GM12891 (cell line): Measurements from ENCODE around the gene FZD10.

Source experiments
- POLR2A ChIP-seq: IDR thresholded peaks from 2 replicates; pipeline ENCODE4 v1.6.1; 2011; ENCODE audit warnings: low read depth, low read length, control low read depth
- POLR2AphosphoS5 ChIP-seq: IDR thresholded peaks from 2 replicates; pipeline ENCODE4 v1.6.1; 2011; ENCODE audit warnings: low read depth, low read length, control low read depth
- SPI1 ChIP-seq: IDR thresholded peaks from 2 replicates; pipeline ENCODE4 v1.6.1; 2011; ENCODE audit warnings: low read depth, low read length, control low read depth

GRCh38 chr12:130124605-130125244 is 37.5 kb upstream of the FZD10 start:
- TF ChIP-seq POLR2AphosphoS5 (no peak), POLR2A (no peak), SPI1 (no peak)
